ENCODE measurements around the gene SIGLEC5.

SIGLEC5 gene

DNA sequence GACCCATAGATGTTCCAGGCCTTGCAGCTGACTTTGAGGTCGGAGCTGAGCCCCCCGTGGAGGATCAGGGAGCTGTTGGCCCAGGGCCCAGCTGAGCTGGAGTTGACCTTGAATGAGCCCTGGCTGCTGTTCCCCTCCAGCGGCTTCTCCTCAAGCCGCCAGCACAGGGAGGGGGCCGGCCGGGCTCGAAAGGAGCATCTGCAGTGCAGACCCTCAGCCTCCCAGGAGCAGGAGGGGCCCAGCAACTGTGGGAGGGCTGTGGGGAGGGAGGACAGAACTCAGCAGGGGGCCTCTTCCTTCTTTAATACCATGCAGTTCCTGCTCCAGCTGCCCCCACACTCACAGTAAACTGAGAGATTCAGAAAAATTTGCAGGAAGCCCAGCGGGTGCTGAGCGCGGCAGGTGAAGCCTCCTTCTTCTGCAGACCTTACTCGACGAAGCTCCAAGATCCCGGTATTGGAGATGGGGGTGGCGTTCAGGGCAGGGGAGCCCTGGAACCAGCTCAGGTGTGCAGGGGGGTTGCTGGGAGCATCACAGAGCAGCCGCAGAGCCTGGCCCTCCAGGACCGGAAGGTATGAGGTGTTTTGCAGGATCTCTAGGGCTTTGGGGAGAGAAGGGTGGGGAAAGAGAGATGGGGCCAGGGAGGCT is 2.6 kb downstream of the SIGLEC5 start:
- DNase-seq = no peak

DNA sequence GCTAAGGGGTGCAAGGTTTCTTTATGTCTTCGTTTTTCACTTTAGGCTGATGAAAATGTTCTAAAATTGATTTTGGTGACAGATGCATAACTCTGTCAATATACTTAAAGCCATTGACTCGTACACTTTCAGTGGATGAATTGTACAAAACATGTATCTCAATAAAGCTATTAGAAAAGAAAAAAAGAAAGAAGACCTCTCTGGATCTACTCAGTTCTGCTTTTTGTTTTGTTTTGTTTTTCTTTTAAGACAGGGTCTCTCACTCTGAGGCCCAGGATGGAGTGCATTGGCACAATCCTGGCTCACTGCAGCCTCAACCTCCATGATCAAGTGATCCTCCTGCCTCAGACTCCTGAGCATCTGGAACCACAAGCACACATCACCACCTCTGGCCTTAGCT is 3.5 kb downstream of the SIGLEC5 start:
- no peak for DNase-seq

DNA sequence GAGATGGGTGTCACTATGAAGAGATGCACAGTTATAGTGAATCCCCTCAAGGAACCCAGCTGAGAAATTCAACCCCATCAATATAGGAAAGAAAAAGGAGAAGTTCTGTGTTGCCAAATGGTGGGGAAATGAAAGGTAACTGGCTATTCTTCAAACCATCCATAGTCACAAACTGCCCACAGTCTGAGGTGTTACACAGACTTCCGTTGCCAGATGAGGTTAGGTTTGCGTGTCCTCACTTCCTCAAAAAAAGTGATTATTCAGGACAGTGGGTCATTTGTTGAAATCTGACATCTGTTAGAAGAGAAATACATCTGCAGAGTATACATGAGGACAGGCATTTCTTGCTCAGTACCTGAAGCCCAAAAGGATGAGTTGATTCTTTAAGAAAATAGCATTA is 9.0 kb downstream of the SIGLEC5 start:
- no peak for DNase-seq

DNA sequence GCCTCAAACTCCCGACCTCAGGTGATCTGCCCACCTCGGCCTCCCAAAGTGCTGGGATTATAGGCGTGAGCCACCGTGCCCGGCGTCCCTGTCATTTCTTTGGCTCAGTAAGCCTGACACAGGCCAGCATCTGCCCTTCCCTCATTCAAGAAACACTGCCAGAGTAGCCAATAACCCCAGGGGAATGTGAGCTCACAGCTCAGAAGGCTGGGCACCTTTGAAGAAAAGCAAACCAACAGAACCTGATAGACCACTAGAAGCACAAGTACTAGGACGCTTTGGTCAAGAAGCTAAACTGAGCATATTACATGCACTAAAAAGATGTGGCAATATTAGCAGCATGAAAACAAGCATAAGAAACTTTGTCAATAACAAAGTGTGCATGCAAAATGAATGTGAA is 14.2 kb downstream of the SIGLEC5 start:
- no peak for DNase-seq

DNA sequence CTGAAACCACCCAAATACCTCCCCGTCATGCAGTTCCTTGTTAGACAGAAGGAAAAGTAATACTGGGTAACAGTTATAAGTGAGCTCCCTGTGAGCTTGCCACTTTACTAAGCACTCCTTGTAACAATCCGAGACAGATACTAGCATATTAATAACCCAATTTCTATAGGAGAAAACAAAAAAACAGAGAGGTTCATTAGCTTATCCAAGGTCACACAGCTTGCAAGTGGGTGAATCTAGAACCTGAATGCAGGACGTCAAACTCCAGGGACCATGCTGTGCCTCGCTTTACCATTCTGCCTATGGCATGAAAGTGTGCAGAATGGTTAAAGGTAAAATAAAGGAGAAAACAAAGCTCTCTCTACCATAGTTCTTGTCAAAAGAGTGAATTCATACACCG is 15.4 kb downstream of the SIGLEC5 start:
- DNase-seq = no peak

DNA sequence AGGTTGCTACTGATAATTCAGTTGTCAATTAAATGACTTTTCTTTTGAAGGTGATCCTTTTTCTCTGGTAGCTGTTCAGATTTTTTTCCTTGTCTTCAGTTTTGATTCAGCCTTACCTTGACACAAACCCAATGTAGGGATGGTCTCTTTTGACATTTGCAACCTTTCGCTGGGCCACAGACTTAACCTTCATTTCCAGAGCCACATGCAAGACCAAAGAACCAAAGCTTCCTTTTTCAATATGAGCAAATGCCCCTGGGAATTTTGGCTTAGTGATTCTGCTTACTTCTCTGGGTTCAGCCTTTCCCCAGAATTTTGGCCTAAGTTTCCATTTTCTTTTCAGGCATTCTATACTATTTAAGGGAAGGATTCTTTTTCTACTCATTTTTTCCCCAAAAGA is 19.6 kb downstream of the SIGLEC5 start:
- DNase-seq = no peak

DNA sequence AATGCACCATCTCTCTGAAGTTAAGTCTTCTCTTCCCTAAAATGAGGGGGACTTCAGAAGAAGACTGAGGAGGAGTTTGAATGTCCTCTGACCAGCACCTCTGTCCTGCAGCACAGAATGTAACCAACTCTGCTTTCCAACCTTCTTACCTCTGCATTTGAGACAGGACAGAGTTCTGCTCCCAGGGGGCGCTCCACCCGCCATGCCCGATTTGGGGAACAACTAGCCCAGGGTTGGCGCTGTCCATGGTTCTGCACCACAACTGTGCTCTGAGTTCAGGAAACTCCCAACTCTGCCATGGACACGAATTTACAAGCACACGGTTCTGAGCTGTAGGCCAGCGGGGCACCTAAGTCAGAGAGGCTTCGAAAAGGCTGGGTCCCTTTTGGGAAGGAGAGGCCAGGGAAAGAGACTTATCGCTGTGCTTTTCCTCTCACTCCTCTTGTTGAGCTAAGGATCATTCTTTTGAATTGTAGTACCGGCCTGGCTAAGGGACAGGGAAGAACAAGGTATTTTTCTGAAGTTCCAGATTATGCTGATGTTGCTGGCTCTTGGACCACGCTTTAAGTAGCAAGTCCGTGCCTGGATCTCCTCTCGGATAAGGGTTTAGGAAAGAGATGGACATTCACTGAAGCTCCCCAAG is 22.2 kb downstream of the SIGLEC5 start:
- peak; percentile 35 for DNase-seq

DNA sequence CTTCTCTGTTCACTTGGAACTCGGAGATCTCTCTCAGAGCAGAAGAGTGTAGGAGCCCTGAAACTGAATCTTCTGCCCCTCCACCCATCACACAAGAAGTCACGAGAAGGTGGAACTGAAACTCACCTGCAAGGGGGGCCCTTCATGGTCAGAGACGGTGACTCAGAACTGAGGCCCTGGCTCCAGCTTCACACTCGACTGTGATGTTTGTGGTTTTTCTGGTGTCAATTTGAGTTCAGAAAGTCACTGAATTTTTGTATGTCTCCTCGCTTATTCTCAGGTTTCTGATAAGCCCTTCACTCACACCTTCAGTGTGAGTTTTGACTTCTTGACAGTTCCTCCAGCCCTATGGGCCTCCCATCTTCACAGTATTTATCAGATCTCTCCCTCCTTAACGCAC is 23.1 kb downstream of the SIGLEC5 start:
- DNase-seq = no peak

DNA sequence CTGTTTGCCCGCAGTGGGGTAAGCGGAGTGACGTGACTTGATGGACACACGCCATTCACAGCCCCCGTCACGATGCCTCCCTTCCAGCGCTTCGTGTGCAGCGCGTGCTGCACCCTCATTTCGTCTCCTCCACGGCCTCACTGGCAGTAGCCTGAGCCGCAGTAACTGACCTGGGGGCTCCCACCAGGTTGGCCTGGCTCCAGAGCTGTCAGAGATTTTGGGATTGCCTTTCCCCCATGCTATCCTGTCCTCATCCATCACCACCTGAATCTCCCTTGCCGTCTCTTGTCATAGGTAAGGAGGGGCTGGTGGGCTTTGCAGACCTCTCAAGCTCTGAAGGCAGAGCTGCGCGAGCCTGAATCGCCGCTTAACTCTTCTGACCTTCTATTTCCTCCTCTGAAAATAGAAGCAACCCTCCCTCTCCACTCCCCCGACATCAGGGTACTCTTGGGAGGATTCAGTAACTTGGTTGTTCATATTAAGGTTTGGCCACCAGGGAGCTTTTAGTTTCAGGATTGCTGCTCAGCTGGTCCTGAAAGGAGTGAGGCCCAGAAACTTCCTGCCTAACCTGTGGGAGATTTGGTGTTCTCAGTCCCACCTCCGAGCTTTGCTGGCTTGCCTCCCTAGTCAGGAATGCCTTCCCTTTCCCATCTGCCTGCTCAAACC is 27.9 kb downstream of the SIGLEC5 start:
- DNase-seq = no peak

DNA sequence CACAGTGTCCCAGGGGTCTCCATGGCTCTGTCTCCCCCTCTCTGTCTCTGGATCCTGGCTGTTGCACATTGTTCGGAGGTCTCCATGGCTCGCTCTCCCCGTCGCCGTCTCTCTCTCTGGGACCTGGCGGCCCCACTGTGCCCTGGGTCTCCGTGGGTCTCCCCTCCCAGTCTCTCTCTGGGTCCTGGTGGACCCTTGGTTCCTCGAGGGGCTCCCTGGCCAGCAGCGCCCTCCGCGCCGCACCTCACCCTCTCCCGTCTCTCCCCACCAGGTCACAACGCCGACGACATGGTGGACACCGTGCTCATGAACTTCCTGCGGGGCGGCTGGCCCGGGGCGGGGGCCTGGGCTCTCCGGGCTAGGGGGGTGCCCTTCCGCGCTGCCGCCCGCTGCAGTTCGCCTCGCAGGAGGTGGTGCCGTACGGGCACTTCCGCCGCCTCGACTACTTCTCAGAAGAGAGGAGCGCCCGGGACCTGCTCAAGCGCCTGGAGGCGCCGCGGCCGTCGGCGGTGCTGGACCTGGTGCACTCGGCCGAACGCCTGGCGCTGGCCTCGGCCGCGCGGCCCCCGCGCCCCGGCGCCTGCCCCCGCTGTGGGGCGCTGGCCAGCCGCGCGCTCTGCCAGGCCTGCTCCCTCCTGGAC is 29.1 kb downstream of the SIGLEC5 start:
- DNase-seq = no peak

DNA sequence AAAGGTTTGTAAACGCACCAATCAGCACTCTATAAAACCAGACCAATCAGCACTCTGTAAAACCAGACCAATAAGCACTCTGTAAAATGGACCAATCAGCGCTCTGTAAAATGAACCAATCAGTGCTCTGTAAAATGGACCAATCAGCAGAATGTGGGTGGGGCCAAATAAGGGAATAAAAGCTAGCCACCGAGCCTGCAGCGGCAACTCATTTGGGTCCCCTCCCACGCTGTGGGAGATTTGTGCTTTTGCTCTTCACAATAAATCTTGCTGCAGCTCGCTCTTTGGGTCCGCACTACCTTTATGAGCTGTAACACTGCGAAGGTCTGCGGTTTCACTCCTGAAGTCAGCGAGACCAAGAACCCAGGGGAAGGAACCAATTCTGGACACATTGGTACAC is 31.1 kb downstream of the SIGLEC5 start:
- DNase-seq = no peak

DNA sequence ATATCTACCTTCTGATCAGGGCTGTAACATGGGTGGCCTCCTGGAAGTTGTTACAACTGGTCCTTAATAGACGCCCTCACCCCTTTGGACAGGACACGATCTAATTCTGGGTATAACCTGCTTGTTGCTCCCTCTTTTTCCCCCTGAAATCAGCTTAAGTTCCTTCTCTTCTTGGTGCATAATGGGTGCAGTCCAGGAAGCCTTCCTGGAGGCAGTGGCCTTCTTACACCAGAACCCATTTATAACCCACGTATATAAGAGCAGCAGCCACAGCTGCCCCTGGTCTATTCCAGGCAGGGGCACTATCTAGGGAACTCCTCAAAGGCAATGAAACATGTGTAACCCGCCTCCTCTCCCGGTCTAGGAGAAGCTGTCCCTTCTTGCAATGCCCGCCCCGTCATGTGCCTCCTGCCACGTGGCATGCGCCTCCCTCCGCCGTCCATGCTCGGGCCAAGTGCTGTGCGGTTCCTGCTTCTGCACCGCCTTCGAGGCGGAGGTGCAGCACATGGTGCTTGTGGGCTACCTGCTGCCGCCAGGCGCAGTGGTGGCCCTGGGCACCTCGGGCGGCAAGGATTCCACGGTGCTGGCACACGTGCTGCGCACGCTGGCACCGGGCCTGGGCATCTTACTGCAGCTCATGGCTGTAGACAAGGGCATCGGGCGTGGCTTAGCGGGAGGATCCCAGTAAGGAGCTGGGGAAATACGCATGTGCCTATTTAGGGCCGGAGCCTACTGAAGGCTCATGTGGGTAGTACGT is 31.9 kb downstream of the SIGLEC5 start:
- DNase-seq = no peak

DNA sequence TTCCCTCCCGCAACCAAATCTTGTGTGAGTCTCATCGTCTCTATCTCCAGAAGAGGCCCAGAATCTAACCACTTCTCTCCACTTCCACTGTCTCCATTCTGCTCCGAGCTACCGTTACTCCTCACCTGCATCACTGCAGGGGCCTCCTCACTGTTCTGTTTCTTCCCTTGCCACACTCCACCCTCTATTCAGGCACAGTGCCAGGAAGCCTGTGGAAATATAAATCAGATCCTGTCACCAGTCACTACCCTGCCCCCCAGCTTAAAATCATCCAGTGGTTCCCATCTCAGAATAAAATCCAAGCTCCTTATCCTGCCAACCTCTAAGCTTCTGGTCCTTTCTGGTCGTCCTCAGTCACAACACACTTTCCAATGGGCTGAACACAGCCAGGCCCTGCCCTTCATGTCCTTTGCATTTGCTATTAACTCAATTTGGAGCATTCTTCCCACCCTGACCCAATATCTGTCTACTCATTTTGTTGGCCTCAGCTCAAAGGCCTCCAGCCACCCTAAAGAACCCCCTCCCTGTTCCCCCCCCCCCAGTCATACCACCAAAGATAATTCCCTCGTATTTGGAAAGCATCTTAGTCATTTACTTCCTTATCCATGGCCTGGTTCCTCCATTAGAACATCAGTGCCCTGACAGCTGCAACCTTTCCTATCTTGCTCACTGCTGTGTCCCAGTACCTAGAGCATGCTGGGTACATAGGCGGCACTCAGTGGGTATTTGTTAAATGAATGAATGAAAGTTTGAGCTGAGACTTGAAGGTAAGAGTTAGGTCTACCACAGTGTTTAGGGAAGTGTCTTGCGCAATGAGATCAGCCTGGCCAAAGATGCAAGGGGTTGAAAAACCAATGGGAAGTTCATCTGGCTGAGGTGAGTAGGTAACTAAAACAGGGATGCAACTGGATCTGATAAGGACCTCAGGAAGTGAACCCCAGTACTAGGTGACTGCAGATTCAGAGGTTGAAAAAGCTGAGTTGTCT is 34.7 kb downstream of the SIGLEC5 start:
- no peak for DNase-seq

DNA sequence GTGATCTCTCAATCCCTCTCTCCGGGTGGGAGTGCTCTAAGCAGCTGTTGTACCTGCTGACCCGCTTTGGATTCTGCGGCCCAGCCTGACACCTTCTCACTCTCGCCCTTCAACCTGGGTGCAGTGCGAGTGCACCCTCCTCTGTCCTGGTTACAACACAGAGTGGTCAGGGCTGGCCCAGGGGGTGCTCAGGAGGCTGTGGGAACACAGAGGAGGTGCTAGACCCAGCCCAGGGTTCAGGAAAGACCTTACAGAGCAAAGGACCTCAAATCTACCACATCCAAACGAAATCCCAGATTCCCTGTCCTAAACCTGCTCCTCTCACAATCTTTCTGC is 35.5 kb downstream of the SIGLEC5 start:
- DNase-seq = no peak

DNA sequence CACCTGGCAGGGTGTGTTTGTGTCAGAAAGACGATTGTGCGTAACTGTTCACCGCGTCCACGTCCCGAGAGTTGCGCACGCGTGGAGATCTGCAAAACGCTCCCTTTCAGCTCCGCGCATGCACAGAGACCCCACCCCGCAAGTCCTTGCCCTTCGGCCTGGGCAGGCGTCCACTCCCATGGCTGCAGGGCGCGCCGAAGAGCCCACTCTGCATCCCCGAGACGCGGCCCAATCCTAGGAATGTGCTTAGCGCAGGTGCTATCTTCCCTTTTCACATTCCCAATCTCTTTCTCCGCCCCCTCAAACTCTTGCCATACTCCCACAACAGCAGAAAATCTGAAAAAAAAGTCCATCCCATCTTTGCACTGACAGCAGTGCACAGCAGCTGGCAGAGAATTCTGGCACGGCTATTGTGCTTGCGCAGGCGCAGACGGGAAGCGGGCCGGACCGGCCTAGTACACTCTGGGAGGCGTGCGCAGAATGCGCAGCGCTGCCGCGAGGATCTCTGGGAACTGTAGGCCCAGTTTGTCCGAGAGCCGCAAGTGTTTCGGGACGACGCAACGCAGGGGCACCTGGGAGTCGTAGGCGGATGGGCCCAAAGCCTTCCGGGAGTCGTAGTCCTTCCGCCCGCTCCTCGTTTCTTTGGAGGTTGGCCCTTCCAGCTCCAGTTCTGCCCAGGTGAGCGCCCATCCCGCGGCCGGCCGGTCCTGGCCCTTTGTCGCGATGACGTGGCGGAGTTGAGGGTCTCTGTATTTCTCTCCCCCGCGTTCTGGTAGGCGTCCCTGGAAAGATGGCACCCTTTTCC is 36.0 kb downstream of the SIGLEC5 start:
- peak; percentile 93 for DNase-seq

DNA sequence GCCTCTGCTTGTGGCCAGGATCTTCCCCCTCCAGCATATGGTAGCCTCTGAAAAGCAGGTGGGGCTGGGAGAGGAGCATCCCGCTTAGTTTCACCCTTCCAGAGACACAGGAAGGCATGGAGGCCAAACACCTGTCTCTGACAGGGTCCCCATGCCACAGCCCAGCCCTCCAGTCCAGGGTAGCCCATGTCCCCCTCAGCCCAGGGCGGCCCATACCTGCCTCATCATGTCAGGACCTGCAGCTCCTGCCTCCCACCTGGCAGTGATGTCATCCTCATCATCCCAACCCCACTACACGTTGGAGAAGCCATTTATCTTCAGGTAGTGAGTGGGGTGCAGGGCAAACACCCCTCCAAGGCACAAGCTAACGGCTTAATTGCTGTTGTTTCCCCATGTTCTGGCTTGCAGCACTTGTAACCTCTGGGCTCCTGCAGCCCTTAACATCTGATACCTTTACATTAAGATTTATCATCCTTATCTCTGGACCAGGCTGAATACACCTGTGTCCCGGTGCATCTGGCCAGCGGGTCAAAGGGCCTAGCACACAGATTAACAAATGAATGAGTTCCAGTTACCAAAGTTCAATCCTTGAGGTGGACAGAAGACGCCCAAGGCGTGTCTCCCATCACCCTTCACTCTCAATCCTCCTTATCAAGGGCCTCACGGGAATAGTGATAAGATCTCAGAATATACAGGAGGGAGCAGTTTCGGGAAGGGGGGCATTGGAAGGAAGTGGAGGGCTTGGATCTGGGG is 36.9 kb downstream of the SIGLEC5 start:
- DNase-seq = no peak

DNA sequence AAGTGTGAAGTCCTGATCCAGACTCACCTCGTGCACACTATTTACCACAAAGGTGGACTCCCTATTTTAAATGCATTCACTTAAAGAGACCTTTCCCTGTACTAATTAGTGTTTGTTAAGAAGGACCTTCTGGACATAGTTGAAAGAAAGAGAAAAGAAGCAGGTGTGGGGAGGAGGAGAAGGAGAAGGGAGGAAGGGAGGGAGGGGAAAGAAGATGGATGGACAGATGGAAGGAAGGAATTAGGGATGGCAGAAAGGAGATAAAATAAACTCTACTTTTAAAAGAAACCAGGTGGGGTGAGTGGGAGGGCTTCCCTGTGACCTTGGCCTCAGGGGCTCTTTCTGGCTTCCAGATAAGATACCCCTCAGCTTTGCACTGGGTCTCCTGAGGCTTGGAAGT is 37.7 kb downstream of the SIGLEC5 start:
- no peak for DNase-seq

DNA sequence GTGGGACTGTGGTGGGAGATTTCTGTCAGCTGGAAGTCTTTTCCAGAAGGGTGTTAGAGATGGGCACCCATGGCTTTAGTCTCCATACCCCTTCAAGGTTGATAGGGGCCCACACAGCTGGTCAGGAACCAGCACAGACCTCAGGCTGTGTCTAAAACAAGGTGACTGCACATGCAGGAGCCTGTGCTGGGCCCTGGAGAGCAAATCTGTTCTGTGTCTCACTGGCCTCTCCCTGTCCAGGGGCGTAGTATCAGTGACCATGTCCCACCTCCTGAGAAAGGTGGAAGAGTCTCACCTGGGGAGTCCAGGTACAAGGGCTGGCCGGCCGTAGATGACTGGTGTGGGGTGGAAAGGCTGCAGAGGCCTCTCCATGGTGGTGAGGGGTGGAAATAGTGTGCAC is 39.8 kb downstream of the SIGLEC5 start:
- DNase-seq = no peak

DNA sequence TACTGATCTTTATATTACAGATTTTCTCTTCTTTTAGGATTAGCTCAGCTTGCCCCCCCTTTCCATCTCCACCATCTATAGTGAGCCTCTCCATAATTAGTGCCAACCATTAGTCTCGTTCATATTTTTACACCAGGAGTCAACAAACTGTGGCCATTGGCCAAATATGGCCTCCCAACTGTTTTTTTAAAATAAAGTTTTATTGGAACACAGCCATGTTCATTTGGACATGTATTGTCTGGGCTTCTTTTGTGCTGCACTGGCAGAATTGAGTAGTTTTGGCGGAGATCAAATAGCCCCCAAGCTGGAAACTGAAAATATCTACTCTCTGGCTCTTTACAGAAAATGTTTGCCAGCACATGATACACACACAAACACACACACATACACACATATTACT is 40.7 kb downstream of the SIGLEC5 start:
- no peak for DNase-seq

All from activated T-cell treated with anti-CD3 and anti-CD28 coated beads for 4 hours (primary cell).